ENCODE measurements around the gene ASTN2.

The ASTN2 gene

GRCh38 chr9:116422119-116422979 is 992.5 kb downstream of the ASTN2 start:
- TF ChIP-seq, protein P1, sequence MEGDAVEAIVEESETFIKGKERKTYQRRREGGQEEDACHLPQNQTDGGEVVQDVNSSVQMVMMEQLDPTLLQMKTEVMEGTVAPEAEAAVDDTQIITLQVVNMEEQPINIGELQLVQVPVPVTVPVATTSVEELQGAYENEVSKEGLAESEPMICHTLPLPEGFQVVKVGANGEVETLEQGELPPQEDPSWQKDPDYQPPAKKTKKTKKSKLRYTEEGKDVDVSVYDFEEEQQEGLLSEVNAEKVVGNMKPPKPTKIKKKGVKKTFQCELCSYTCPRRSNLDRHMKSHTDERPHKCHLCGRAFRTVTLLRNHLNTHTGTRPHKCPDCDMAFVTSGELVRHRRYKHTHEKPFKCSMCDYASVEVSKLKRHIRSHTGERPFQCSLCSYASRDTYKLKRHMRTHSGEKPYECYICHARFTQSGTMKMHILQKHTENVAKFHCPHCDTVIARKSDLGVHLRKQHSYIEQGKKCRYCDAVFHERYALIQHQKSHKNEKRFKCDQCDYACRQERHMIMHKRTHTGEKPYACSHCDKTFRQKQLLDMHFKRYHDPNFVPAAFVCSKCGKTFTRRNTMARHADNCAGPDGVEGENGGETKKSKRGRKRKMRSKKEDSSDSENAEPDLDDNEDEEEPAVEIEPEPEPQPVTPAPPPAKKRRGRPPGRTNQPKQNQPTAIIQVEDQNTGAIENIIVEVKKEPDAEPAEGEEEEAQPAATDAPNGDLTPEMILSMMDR (IDR thresholded peaks at IDR 0.05; ENCODE audit: low read depth, low read length, missing control alignments), result no peak
- DNase-seq (ENCODE audit: extremely low read depth, low read depth), result no peak
- no peak overlapping the region for H3K4me3 ChIP-seq (replicated peaks; ENCODE audit: low read depth, low read length)

DNA sequence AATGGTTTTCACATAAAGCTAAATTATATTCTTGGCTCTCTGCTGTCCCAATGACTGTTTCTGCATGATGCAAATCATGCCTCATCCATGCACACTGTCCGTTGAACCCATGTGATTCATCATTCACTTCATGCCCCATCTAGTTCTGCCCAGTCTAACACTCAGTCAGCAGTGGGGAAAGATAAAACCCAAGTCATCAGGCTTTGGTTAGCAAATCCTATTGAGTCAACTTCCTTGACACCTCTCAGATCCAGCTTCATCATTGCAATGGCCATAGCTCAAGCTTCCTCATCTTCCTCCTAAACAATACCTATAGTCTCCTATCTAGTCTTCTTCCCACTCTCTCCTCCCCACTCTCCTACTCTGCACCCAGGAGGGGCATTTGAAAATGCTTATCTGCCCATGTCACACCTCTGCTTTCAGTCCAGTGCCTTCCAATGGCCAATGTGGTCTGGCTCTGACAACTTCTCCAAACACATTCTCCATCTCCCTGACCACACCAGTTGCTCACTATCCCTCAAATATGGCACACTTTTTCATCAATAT is 993.8 kb downstream of the ASTN2 start:
- no peak for DNase-seq (ENCODE audit: extremely low read depth, low read depth)
- no peak overlapping the region for H3K4me3 ChIP-seq (replicated peaks; ENCODE audit: low read depth, low read length)
- TF ChIP-seq, protein P1 (IDR thresholded peaks at IDR 0.05; ENCODE audit: low read depth, low read length, missing control alignments), result no peak

GRCh38 chr9:116419181-116419580 is 995.7 kb downstream of the ASTN2 start:
- no peak for DNase-seq (ENCODE audit: extremely low read depth, low read depth)
- no peak overlapping the region for H3K4me3 ChIP-seq (replicated peaks; ENCODE audit: low read depth, low read length)
- TF ChIP-seq, protein P1 (IDR thresholded peaks at IDR 0.05; ENCODE audit: low read depth, low read length, missing control alignments), result no peak

DNA sequence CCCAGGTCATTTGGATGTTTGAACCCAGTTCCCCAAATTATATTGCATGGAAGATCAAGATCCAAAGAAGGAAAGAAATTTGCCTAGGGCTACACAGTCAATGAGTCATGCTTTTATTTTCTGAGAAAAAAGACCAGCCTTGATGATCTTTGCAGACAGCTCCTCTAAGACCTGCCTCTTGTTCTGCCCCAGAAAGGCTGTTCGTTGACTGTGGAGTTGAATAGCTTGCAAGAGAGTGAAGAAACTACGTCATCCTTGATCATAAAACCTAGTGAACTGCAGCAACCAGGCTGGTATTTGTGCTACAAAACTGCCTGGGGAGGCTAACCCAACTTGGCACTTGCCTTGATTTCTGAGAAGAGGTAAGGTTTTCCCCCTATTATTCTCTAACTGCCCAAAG is 997.4 kb downstream of the ASTN2 start:
- TF ChIP-seq, protein P1 (IDR thresholded peaks at IDR 0.05; ENCODE audit: low read depth, low read length, missing control alignments), result no peak
- DNase-seq (ENCODE audit: extremely low read depth, low read depth), result no peak
- no peak overlapping the region for H3K4me3 ChIP-seq (replicated peaks; ENCODE audit: low read depth, low read length)

- DNase-seq (ENCODE audit: extremely low read depth, low read depth), result no peak
- H3K4me3 ChIP-seq (replicated peaks; ENCODE audit: low read depth, low read length), result no peak overlapping the region
- TF ChIP-seq, protein P1 (IDR thresholded peaks at IDR 0.05; ENCODE audit: low read depth, low read length, missing control alignments), result no peak
Measured at GRCh38 chr9:116416421-116416820, 998.4 kb downstream of the ASTN2 start.

DNA sequence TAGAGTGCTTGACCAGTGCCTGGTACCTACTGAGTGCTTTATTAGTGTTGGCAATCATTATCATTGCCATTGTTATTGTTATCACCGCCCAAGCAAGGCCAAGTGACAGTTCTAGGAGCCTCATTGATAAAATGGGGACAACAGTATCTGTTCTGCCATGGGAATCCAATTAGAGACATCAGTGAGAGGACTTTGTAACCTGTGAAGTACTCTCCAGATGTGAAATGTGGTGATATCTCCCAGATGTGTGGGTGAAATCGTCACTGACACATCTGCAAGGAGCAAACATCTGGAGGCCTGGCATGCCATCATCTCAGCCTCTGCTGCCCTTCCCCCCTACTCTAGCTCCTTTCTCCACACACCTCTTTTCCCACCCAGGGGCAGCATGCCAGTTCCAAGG is 1000.5 kb downstream of the ASTN2 start:
- no peak overlapping the region for H3K4me3 ChIP-seq (replicated peaks; ENCODE audit: low read depth, low read length)
- TF ChIP-seq, protein P1 (IDR thresholded peaks at IDR 0.05; ENCODE audit: low read depth, low read length, missing control alignments), result no peak
- no peak for DNase-seq (ENCODE audit: extremely low read depth, low read depth)

Data from HFF-Myc (cell line).